ENCODE data around the gene RSAD2. TPM values are rescaled to one million over a fixed set of nuclear protein-coding genes. Genes with fewer than 3 reads are reported as not detected.

Gene RSAD2
- polyA plus RNA-seq, 1 donor from 2014 or later = 1.2 TPM

DNA sequence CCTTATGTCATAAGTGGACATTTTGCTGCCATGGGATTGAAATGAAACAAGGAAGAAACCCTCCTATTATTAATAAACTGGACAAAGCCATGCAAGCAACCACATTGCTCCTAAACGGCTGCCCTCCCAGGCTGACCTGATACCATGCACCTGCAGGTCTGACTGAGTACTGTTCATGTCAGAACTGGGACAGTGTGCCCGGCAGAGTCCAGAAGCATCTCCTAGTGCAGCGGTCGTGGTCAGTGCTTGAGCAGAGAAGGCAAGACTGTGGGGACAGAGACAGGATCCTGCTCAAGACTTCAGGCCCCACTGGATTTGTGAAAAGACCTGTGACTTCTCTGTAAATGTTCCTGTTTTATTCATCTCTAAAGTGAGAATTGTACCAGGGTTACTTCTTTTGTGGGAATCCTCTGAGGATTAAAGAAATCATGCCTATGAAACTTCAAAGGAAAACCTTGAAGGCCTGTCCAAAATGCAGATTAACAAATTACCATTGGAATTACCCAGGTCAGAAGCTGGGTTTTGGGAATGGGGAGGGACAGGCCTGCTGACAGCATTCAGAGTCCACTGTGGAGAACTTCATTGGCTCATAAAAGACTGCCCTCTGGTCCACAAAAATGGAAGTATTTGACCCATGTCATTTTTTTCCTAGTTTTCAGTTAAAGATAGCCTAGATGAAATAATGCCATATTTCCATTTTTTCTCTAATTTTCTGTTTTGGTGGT, 53.5 kb downstream of the RSAD2 start:
- Histone ChIP-seq H3K9me3 (ENCODE audit: low read length) (no peaks in the 10 kb centered on the region), H3F3A (ENCODE audit: insufficient read depth, low read length, poor library complexity, severe bottlenecking) (no peaks in the 10 kb centered on the region), H3K79me2 (replicated peaks; ENCODE audit: insufficient read depth, low read length) (peaks cover 48% of the 10 kb centered on the region), H3K4me2 (ENCODE audit: low read length) (no peak overlapping the region), H3K36me3 (ENCODE audit: insufficient read depth, low read length) (no peaks in the 10 kb centered on the region), H3K9me2 (ENCODE audit: insufficient read depth, low read length) (no peaks in the 10 kb centered on the region), H2AFZ (ENCODE audit: low read depth, low read length) (no peak overlapping the region), H3K27ac (ENCODE audit: low read length) (no peak overlapping the region), H3K9ac (ENCODE audit: low read length) (no peak overlapping the region), H3K4me3 (ENCODE audit: low read length) (no peak overlapping the region), H3K27me3 (ENCODE audit: insufficient read depth, low read depth, low read length) (no peaks in the 10 kb centered on the region), H4K20me1 (ENCODE audit: insufficient read depth) (no peaks in the 10 kb centered on the region)
- TF ChIP-seq, protein P1, sequence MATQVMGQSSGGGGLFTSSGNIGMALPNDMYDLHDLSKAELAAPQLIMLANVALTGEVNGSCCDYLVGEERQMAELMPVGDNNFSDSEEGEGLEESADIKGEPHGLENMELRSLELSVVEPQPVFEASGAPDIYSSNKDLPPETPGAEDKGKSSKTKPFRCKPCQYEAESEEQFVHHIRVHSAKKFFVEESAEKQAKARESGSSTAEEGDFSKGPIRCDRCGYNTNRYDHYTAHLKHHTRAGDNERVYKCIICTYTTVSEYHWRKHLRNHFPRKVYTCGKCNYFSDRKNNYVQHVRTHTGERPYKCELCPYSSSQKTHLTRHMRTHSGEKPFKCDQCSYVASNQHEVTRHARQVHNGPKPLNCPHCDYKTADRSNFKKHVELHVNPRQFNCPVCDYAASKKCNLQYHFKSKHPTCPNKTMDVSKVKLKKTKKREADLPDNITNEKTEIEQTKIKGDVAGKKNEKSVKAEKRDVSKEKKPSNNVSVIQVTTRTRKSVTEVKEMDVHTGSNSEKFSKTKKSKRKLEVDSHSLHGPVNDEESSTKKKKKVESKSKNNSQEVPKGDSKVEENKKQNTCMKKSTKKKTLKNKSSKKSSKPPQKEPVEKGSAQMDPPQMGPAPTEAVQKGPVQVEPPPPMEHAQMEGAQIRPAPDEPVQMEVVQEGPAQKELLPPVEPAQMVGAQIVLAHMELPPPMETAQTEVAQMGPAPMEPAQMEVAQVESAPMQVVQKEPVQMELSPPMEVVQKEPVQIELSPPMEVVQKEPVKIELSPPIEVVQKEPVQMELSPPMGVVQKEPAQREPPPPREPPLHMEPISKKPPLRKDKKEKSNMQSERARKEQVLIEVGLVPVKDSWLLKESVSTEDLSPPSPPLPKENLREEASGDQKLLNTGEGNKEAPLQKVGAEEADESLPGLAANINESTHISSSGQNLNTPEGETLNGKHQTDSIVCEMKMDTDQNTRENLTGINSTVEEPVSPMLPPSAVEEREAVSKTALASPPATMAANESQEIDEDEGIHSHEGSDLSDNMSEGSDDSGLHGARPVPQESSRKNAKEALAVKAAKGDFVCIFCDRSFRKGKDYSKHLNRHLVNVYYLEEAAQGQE (IDR thresholded peaks at IDR 0.05; ENCODE audit: borderline replicate concordance) = no peak

DNA sequence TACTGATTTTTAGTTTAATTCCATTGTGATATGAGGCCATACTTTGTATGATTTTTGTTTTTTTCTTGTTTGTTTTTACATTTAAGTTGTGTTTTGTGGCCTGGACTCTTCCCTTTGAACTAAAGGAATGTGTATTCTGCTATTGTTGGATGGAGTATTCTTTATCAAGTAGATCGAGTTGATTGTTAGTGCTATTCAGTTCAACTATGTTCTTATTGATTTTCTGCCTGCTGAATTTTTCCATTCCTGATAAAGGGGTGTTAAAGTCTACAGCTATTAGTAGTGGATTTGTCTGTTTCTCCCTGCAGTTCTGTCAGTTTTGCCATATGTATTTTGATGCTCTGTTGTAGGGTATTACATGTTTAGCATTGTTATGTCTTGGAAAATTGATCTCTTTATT, 54.2 kb downstream of the RSAD2 start:
- no peak overlapping the region for H2AFZ ChIP-seq (ENCODE audit: low read depth, low read length)
- H3K4me2 ChIP-seq (ENCODE audit: low read length) = no peak overlapping the region
- no peak overlapping the region for H3K9ac ChIP-seq (ENCODE audit: low read length)
- H3K36me3 ChIP-seq (ENCODE audit: insufficient read depth, low read length) = no peaks in the 10 kb centered on the region
- H3K27me3 ChIP-seq (ENCODE audit: insufficient read depth, low read depth, low read length) = no peaks in the 10 kb centered on the region
- TF ChIP-seq SMC3 (conservative IDR thresholded peaks at IDR 0.05; ENCODE audit: poor library complexity) = no peak
- TF ChIP-seq EP300 (conservative IDR thresholded peaks at IDR 0.05; ENCODE audit: poor library complexity, severe bottlenecking) = no peak
- TF ChIP-seq, protein P2, sequence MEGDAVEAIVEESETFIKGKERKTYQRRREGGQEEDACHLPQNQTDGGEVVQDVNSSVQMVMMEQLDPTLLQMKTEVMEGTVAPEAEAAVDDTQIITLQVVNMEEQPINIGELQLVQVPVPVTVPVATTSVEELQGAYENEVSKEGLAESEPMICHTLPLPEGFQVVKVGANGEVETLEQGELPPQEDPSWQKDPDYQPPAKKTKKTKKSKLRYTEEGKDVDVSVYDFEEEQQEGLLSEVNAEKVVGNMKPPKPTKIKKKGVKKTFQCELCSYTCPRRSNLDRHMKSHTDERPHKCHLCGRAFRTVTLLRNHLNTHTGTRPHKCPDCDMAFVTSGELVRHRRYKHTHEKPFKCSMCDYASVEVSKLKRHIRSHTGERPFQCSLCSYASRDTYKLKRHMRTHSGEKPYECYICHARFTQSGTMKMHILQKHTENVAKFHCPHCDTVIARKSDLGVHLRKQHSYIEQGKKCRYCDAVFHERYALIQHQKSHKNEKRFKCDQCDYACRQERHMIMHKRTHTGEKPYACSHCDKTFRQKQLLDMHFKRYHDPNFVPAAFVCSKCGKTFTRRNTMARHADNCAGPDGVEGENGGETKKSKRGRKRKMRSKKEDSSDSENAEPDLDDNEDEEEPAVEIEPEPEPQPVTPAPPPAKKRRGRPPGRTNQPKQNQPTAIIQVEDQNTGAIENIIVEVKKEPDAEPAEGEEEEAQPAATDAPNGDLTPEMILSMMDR (IDR thresholded peaks at IDR 0.05; ENCODE audit: poor library complexity, severe bottlenecking) = no peak
- H3K9me2 ChIP-seq (ENCODE audit: insufficient read depth, low read length) = no peaks in the 10 kb centered on the region
- H3K27ac ChIP-seq (ENCODE audit: low read length) = no peak overlapping the region
- no peaks in the 10 kb centered on the region for H3F3A ChIP-seq (ENCODE audit: insufficient read depth, low read length, poor library complexity, severe bottlenecking)
- no peaks in the 10 kb centered on the region for H3K9me3 ChIP-seq (ENCODE audit: low read length)
- no peak overlapping the region for H3K4me3 ChIP-seq (ENCODE audit: low read length)
- H3K79me2 ChIP-seq (replicated peaks; ENCODE audit: insufficient read depth, low read length) = peaks cover 53% of the 10 kb centered on the region
- no peaks in the 10 kb centered on the region for H4K20me1 ChIP-seq (ENCODE audit: insufficient read depth)

DNA sequence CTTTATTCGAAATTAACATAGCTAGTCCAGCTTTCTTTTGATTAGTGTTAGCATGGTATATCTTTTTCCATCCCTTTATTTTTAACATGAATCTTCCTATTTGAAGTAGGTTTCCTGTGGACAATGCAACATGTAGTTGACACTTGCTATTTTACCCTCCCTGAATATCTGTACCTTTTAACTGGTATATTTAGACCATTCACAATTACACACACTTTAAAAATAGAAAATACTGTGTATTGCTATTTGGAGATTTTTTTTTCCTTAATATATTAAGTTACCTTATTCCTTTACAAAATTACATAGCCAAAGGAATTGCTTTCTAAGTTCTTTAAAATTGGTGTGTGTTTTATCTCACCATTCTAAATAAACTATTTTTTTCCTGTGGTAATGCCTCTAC, 54.6 kb downstream of the RSAD2 start:
- Histone ChIP-seq H3F3A (ENCODE audit: insufficient read depth, low read length, poor library complexity, severe bottlenecking) (no peaks in the 10 kb centered on the region), H3K79me2 (replicated peaks; ENCODE audit: insufficient read depth, low read length) (peaks cover 52% of the 10 kb centered on the region), H3K36me3 (ENCODE audit: insufficient read depth, low read length) (no peaks in the 10 kb centered on the region), H3K9me3 (ENCODE audit: low read length) (no peaks in the 10 kb centered on the region), H3K9ac (ENCODE audit: low read length) (no peak overlapping the region), H3K4me3 (ENCODE audit: low read length) (no peak overlapping the region), H3K9me2 (ENCODE audit: insufficient read depth, low read length) (no peaks in the 10 kb centered on the region), H3K27ac (ENCODE audit: low read length) (no peak overlapping the region), H3K27me3 (ENCODE audit: insufficient read depth, low read depth, low read length) (no peaks in the 10 kb centered on the region), H4K20me1 (ENCODE audit: insufficient read depth) (no peaks in the 10 kb centered on the region), H3K4me2 (ENCODE audit: low read length) (no peak overlapping the region), H2AFZ (ENCODE audit: low read depth, low read length) (no peak overlapping the region)
- TF ChIP-seq EZH2 (IDR thresholded peaks at IDR 0.05; ENCODE audit: borderline replicate concordance, insufficient read depth, low read length, poor library complexity, severe bottlenecking) = no peak
- no peak for TF ChIP-seq EP300 (conservative IDR thresholded peaks at IDR 0.05; ENCODE audit: poor library complexity, severe bottlenecking)
- TF ChIP-seq RAD21 (conservative IDR thresholded peaks at IDR 0.05) = no peak
- TF ChIP-seq, protein P2 (IDR thresholded peaks at IDR 0.05; ENCODE audit: poor library complexity, severe bottlenecking) = no peak
- TF ChIP-seq MXI1 (conservative IDR thresholded peaks at IDR 0.05; ENCODE audit: poor library complexity, severe bottlenecking) = no peak
- TF ChIP-seq, protein P1 (IDR thresholded peaks at IDR 0.05; ENCODE audit: borderline replicate concordance) = no peak
- TF ChIP-seq POLR2AphosphoS5 (IDR thresholded peaks at IDR 0.05) = no peak
- TF ChIP-seq TAF1 (IDR thresholded peaks at IDR 0.05; ENCODE audit: low read depth) = no peak
- TF ChIP-seq SMC3 (conservative IDR thresholded peaks at IDR 0.05; ENCODE audit: poor library complexity) = no peak

Measured in neural cell (in vitro differentiated cells).